Activated T-helper 2 cell treated with anti-CD3 and anti-CD28 coated beads, Interferon-gamma antibody, Interleukin-2, Interleukin-4, amounts not matched to agents 10 μg/mL and 5 μg/mL and 100 μg/mL, durations not matched to agents 14 hours and 24 hours and 36 hours (primary cell): Measurements from ENCODE around the gene ARHGAP25. TPM values are rescaled to one million over a fixed set of nuclear protein-coding genes. Genes with fewer than 3 reads are reported as not detected.
A peak's percentile ranks its signal among the peaks of the same experiment; 100 is the strongest.

Experiments used
- DNase-seq: peaks from one replicate; pipeline ENCODE4 v3.0.0; 2021; ENCODE audit warnings: low spot score
- H3K27ac Mint-ChIP-seq: one replicate; pipeline ENCODE4 v1.8.0; 2021; ENCODE audit warnings: mixed read lengths
- H3K27me3 Mint-ChIP-seq: one replicate; pipeline ENCODE4 v1.8.0; 2021; ENCODE audit warnings: low read depth, mixed read lengths
- H3K36me3 Mint-ChIP-seq: one replicate; pipeline ENCODE4 v1.8.0; 2021; ENCODE audit warnings: low read depth, mixed read lengths
- H3K4me1 Mint-ChIP-seq: one replicate; pipeline ENCODE4 v1.8.0; 2021; ENCODE audit warnings: low read depth, mixed read lengths
- H3K4me3 Mint-ChIP-seq: one replicate; pipeline ENCODE4 v1.8.0; 2021; ENCODE audit warnings: low read depth, mild to moderate bottlenecking, moderate library complexity, mixed read lengths
- H3K9me3 Mint-ChIP-seq: one replicate; pipeline ENCODE4 v1.8.0; 2021; ENCODE audit warnings: mixed read lengths
- intact Hi-C: fragments of 100-400 bp; cut with micrococcal nuclease; formaldehyde crosslinking; loops from one replicate; pipeline ENCODE4 v1.15.1; 2023
- total RNA-seq: library from RNA; stranded (reverse); gene quantifications from 2 replicates; pipeline ENCODE4 v1.2.3, GENCODE V29; 2022

ARHGAP25 gene
- total RNA-seq, 1 donor from 2014 or later = 41.3 TPM

DNA sequence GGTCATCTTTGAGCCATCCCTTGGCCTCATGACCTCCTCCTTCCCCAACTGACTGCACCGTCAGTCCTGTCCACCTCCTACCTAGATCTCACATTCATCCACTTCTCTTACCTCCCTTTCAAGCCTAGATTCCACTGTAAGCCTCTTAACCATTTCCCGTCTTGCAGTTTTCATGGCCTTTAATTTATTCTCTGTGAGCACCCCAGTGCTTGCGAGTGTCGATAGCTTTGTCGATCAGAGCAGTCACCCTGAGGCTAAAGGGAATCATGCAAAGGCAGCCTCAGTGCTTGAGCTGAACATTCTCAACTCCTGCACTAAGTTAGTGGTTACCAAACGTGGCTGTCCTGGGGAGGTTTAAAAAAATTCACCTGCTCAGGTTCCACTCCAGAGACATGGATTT, 14.7 kb downstream of the ARHGAP25 start:
- H3K27ac Mint-ChIP-seq = no peak overlapping the region
- peaks cover 72% of the 10 kb centered on the region for H3K36me3 Mint-ChIP-seq
- H3K9me3 Mint-ChIP-seq = no peaks in the 10 kb centered on the region
- no peak overlapping the region for H3K4me3 Mint-ChIP-seq
- no peaks in the 10 kb centered on the region for H3K27me3 Mint-ChIP-seq
- intact Hi-C loops = no loop called here
- DNase-seq = no peak
- peaks cover 77% of the 10 kb centered on the region for H3K4me1 Mint-ChIP-seq

DNA sequence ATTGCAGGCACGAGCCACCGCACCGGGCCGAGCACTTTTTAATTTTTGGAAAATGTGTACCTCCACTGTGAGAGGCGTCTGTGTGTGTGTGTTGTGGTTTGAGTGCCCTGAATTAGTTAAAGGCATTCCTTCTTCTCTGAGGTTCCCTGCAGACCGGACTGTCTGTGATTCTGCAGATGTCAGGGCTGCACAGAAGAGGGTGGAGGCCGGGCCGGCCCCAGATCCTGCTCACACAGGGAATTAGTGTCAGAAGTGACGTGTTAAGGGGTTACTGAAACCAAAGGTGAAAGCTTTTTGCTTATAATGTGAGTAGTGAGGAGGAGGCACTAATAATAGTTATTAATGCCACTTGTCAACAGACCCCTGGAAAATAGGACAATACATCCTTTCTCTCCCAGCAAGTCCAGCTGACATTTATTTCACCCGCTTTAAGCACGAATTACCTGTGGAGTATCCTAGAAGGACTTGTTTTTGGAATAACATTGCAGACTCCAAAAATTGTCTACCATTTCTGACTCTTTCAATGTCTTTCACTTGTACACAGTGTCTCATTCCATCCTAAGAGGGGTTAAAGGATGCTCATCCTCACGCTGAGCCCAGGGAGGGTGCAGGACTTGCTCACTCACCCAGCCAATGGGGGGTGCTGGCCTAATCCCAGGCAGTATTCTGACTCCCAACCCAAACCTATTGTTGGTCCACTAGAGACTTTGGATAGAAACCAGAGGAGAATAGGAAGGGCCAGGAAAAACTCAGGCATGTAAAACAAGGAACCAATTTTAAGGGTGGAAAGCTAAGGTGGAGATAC, 16.2 kb downstream of the ARHGAP25 start:
- intact Hi-C loops = loop anchor here (1.0 to 5.0 kb wide), 5 partner anchors 12 to 263 kb away; no protein-coding TSS in a partner anchor
- Mint-ChIP-seq H3K36me3 (peaks cover 69% of the 10 kb centered on the region), H3K4me1 (peaks cover 72% of the 10 kb centered on the region), H3K4me3 (no peak overlapping the region), H3K27me3 (no peaks in the 10 kb centered on the region), H3K9me3 (no peaks in the 10 kb centered on the region), H3K27ac (peak overlapping the region; percentile 48)
- DNase-seq = no peak

DNA sequence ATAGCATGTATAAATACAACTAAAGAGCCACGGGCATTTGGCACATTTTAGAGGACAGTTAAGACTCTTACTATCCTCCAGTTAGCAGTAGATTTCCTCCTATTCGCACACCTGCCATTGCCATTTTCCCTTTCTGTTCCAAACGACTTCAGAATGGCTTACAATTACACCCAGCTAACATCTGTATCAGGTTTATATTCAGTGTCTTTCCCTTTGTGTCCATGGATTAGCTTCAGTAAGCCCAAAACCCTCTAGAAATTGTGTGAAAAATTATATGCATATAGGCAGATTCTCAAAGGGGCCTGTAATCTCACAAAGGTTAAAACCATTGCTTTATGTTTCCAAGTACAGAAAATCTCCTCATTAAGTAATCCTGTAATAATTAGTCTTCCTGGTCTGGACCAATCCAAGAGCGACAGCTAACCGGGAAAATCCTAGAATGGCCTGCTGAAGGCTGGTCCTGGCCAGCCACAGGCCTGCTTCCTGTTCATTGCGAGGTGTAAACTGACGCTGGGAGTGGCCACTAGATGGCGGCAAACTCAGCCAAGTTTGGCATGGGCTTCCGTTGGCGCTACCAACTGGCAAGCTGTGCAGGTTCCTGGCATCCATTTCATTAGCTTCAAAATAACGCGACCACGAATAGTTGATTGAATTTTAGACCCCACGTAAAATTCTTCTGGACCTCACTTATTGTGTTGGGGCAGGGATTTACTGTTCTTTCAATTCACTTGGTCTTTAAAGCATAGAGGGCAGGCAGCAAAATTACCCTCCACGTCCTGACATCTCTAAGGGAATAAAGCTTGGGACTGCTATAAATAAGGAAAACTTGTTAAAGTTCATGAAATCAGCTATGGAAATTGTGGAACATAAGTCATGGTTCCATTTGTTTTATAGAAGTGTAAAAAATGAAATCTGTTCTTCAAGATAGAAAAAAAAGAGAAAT, 17.1 kb downstream of the ARHGAP25 start:
- intact Hi-C loops = loop anchor here (1.0 to 5.0 kb wide), 5 partner anchors 11 to 264 kb away; no protein-coding TSS in a partner anchor
- Mint-ChIP-seq H3K4me3 (no peak overlapping the region), H3K9me3 (peaks cover 6% of the 10 kb centered on the region), H3K36me3 (peaks cover 69% of the 10 kb centered on the region), H3K4me1 (peaks cover 73% of the 10 kb centered on the region), H3K27ac (peak overlapping the region; percentile 76), H3K27me3 (no peaks in the 10 kb centered on the region)
- DNase-seq = peak; percentile 80

DNA sequence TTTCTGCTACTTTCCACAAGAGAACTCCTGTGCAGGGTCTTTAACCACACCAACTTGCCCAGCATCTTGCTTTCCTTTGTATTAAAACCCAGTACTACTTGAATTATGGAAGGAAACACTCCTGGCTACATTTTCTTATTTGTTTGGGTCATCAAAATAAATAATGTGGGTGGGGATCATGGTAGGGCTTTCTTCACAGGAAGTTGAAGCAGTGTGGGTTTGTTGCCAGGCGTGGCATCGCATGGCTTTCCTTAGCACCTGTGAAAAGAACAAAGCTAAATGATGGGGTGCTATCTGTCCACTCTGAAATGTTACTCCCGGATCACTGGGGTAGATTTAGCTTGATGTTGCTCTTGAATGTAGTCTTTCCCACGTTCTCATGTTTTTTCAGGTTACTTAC, 18.7 kb downstream of the ARHGAP25 start:
- peak overlapping the region; percentile 62 for H3K27ac Mint-ChIP-seq
- peak overlapping the region; percentile 37 for H3K4me3 Mint-ChIP-seq
- H3K36me3 Mint-ChIP-seq = peaks cover 71% of the 10 kb centered on the region
- intact Hi-C loops = loop anchor here (1.0 to 5.0 kb wide), 2 partner anchors 13 to 266 kb away; no protein-coding TSS in a partner anchor
- H3K4me1 Mint-ChIP-seq = peaks cover 70% of the 10 kb centered on the region
- no peak for DNase-seq
- peaks cover 11% of the 10 kb centered on the region for H3K9me3 Mint-ChIP-seq
- H3K27me3 Mint-ChIP-seq = no peaks in the 10 kb centered on the region

DNA sequence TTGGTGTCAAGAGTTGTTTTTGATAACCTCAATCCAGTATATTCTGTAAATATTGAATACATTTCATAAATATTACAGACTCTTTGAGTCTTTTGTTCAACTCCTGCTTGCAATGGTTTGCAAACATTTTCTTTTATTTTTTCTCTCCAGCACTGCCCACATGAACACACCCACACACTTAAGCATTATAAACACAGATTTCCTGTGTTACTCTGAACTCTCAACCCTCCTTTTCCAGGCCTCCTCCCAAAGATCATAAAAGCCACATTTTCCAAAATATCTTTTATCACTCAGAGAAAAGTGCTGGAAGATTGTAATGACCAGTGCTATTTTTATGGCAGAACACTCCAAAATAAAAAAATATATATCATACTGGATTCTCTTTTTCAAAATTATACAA, 20.5 kb downstream of the ARHGAP25 start:
- no peak for DNase-seq
- H3K27me3 Mint-ChIP-seq = no peaks in the 10 kb centered on the region
- peaks cover 73% of the 10 kb centered on the region for H3K4me1 Mint-ChIP-seq
- intact Hi-C loops = no loop called here
- H3K36me3 Mint-ChIP-seq = peaks cover 76% of the 10 kb centered on the region
- peaks cover 15% of the 10 kb centered on the region for H3K9me3 Mint-ChIP-seq
- peak overlapping the region; percentile 6 for H3K27ac Mint-ChIP-seq
- peak overlapping the region; percentile 27 for H3K4me3 Mint-ChIP-seq

DNA sequence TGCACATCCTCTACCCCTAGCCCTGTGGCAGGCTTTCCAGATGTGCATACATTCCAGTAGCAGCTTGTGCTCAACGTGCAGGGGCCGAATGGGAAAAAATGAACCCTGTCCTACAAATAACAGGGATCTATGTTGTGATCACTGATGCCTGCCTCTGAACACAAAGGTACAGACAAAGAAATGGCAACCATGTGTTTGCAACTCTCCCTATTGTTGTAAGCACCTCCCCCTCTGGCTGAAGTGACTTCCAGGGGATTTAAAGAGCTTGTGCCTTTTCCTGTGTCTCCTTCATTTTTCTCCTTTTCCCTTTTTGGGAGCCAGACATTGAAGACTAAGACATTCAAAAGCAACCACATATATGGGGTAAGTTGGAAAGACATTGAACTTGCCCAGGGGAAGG, 21.6 kb downstream of the ARHGAP25 start:
- intact Hi-C loops = no loop called here
- Mint-ChIP-seq H3K4me3 (no peak overlapping the region), H3K27ac (no peak overlapping the region), H3K27me3 (no peaks in the 10 kb centered on the region), H3K9me3 (peaks cover 15% of the 10 kb centered on the region), H3K36me3 (peaks cover 79% of the 10 kb centered on the region), H3K4me1 (peaks cover 76% of the 10 kb centered on the region)
- no peak for DNase-seq

DNA sequence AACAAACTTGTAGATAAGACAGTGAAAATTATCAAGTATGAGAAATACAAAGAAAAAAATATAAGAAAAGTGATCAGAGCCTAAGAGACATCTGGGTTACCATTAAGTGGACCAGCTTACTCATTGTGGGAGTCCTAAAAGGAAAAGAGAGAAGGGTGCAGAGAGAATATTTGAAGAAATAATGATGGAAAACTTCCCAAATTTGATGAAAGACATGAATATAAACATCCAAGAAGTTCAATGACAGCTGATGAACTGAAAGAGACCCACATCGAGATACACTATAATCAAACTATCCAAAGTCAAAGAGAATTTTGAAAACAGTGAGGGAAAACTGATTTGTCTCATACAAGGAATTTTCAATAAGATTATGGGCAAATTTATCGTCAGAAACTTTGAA, 22.5 kb downstream of the ARHGAP25 start:
- H3K36me3 Mint-ChIP-seq = peaks cover 75% of the 10 kb centered on the region
- H3K9me3 Mint-ChIP-seq = peaks cover 15% of the 10 kb centered on the region
- no peak overlapping the region for H3K27ac Mint-ChIP-seq
- intact Hi-C loops = no loop called here
- peaks cover 76% of the 10 kb centered on the region for H3K4me1 Mint-ChIP-seq
- no peak for DNase-seq
- H3K4me3 Mint-ChIP-seq = no peak overlapping the region
- H3K27me3 Mint-ChIP-seq = no peaks in the 10 kb centered on the region

DNA sequence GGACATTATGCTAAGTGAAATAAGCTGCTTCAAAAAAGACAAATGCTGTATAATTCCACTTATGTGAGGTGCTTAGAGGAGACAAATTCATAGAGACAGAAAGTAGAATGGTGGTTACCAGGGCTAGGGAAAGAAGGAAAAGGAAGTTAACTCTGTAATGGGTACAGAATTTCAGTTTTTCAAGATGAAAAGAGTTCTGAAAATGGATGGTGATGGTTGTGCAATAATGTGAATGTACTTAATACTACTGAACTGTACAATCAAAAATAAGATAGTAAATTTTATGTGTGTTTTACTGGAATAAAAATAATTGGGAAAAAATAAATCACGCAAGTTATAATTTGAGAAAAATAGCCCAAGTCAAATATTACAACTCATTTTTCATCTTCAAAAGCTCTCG, 27.5 kb downstream of the ARHGAP25 start:
- intact Hi-C loops = loop anchor here (1.0 kb wide), 2 partner anchors 11 to 12 kb away; no protein-coding TSS in a partner anchor
- H3K9me3 Mint-ChIP-seq = peaks cover 5% of the 10 kb centered on the region

DNA sequence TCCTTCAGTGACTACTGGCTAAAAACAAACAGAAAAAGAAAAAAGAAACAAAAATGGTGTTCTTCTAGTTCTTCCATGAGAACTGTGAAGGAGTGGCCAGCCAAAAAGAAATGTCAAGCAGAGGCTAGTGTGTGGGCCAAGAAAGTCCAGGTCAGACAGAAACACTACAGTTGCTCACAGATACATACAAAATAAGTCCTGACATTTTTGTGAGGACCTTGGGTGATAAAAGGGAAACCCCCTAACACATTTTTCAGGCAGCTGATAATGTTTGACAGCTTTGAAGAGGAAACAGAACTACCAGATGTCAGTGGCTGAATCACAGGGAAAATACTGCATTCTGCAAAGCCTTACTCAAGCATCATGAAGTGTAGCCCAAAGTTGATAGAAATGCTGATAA, 28.1 kb downstream of the ARHGAP25 start:
- Mint-ChIP-seq H3K4me3 (peak overlapping the region; percentile 38), H3K4me1 (peaks cover 81% of the 10 kb centered on the region), H3K27me3 (no peaks in the 10 kb centered on the region), H3K9me3 (peaks cover 4% of the 10 kb centered on the region), H3K36me3 (peaks cover 35% of the 10 kb centered on the region), H3K27ac (peak overlapping the region; percentile 87)
- DNase-seq = no peak
- intact Hi-C loops = loop anchor here (1.0 kb wide), 2 partner anchors 11 to 12 kb away; no protein-coding TSS in a partner anchor

More for the DNA sequence above, 27.5 kb downstream of the ARHGAP25 start:
- Mint-ChIP-seq H3K4me3 (peak overlapping the region; percentile 50), H3K27ac (peak overlapping the region; percentile 87), H3K27me3 (no peaks in the 10 kb centered on the region), H3K4me1 (peaks cover 77% of the 10 kb centered on the region), H3K36me3 (peaks cover 40% of the 10 kb centered on the region)
- DNase-seq = no peak

DNA sequence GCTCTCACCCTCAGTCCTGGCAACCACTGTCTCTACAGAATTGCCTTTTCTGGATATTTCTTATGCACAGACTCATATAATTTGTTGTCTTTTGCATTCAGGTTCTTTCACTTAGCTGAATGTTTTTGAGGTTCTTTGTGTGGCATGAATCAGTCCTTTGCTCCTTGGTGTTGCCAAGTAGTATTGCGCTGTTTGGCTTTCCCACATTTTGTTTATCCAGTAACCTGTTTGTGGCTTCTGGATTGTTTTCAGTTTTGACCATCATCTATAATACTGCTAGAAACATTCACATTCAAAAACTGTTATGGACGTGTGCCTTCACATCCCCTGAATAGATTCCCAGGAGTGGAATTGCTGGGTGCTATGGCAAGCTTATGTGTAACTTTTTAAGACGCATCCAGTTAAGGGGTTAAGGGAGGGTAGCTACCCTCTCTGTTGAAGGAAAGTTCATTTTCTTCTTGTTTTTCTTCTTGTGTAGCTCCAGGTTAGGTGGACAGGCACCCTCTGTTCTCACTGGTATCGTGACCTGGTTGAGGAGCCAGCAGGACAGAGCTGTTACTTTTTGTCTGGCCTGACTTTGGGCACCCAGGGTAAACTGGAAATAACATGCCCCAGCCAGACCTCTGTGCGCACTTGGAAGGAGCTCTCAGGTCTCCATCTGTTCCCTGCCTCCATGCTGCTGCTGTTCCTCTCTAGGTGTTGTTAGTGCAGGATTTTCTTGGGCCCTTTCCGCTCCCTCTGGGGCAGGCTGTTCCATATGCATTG, 29.6 kb downstream of the ARHGAP25 start:
- DNase-seq = no peak
- Mint-ChIP-seq H3K4me3 (peak overlapping the region; percentile 83), H3K9me3 (no peaks in the 10 kb centered on the region), H3K4me1 (peaks cover 83% of the 10 kb centered on the region), H3K36me3 (peaks cover 26% of the 10 kb centered on the region), H3K27ac (peak overlapping the region; percentile 89), H3K27me3 (no peaks in the 10 kb centered on the region)
- intact Hi-C loops = no loop called here

DNA sequence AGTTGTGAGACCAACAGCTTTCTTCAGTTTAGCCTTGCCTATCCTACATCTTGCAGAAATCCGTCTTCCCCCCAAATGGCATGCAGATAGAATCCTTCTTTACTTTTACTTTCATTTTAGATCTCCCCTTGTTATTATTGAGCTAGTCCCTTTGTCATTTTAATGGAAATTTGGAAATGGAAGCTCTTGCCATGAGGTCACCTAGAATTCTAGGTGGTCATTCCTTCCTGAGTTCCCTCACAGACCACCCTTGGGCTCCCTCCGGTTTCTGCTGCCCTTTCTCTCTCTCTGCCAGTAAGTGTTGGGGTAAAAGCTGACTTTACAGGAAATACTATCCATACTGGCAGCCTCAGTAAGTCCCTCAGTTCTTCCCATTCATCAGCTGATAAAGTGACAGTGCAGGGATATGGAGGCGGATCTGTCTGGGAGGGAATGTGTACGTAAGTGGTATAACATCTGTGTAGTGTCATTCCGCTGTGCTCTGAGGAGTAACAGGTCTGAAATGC, 30.2 kb downstream of the ARHGAP25 start:
- H3K36me3 Mint-ChIP-seq = peaks cover 25% of the 10 kb centered on the region
- no peak for DNase-seq
- H3K4me3 Mint-ChIP-seq = peak overlapping the region; percentile 83
- H3K4me1 Mint-ChIP-seq = peaks cover 85% of the 10 kb centered on the region
- no peaks in the 10 kb centered on the region for H3K9me3 Mint-ChIP-seq
- H3K27me3 Mint-ChIP-seq = no peaks in the 10 kb centered on the region
- intact Hi-C loops = loop anchor here (5.0 kb wide), 1 partner anchor 113 kb away; no protein-coding TSS in a partner anchor
- peak overlapping the region; percentile 89 for H3K27ac Mint-ChIP-seq
